Endometrium (tissue), 2 donors: Measurements from ENCODE around the gene ITGA6.

Experiments
- FAIRE-seq: peaks from 2 replicates; lab custom pipeline; 2012; peaks lifted over from hg19 to GRCh38; lab: Jason Lieb, UNC
- donor health status: control.
- donor health status: control.

ITGA6 gene

GRCh38 chr2:172427256-172427989, at the start of gene ITGA6:
Gene ITGA6 (plus strand): TSS chr2:172427586.
- FAIRE-seq = no peak

- FAIRE-seq = peak; percentile 21
These were observed 46.7 kb upstream of the ITGA6 start for GRCh38 chr2:172380436-172381274.

GRCh38 chr2:172381275-172382027, 45.9 kb upstream of the ITGA6 start:
- FAIRE-seq = no peak

- no peak for FAIRE-seq
These were observed 40.0 kb upstream of the ITGA6 start for GRCh38 chr2:172387361-172387760.

- FAIRE-seq = no peak
These were observed 37.6 kb upstream of the ITGA6 start for GRCh38 chr2:172389685-172390339.

GRCh38 chr2:172394002-172394401, 33.4 kb upstream of the ITGA6 start:
- FAIRE-seq = no peak

GRCh38 chr2:172395503-172395902, 31.9 kb upstream of the ITGA6 start:
- FAIRE-seq = no peak

GRCh38 chr2:172397148-172397834, 30.1 kb upstream of the ITGA6 start:
- peak; percentile 89 for FAIRE-seq

- FAIRE-seq = no peak
These were observed 28.9 kb upstream of the ITGA6 start for GRCh38 chr2:172398440-172398839.

- FAIRE-seq = no peak
These were observed 27.6 kb upstream of the ITGA6 start for GRCh38 chr2:172399765-172400164.

GRCh38 chr2:172402198-172402597, 25.2 kb upstream of the ITGA6 start:
- FAIRE-seq = no peak

GRCh38 chr2:172403402-172403801, 24.0 kb upstream of the ITGA6 start:
- no peak for FAIRE-seq

- FAIRE-seq = no peak
These were observed 23.4 kb upstream of the ITGA6 start for GRCh38 chr2:172403881-172404468.

GRCh38 chr2:172404824-172405223, 22.6 kb upstream of the ITGA6 start:
- no peak for FAIRE-seq

- no peak for FAIRE-seq
These were observed 21.7 kb upstream of the ITGA6 start for GRCh38 chr2:172405673-172406072.

- no peak for FAIRE-seq
These were observed 19.1 kb upstream of the ITGA6 start for GRCh38 chr2:172408143-172408766.

GRCh38 chr2:172409042-172409441, 18.3 kb upstream of the ITGA6 start:
- no peak for FAIRE-seq

GRCh38 chr2:172412984-172413492, 14.3 kb upstream of the ITGA6 start:
- FAIRE-seq = no peak

GRCh38 chr2:172415157-172415864, 12.1 kb upstream of the ITGA6 start:
- FAIRE-seq = no peak

- FAIRE-seq = no peak
These were observed 11.6 kb upstream of the ITGA6 start for GRCh38 chr2:172415865-172416183.
